Activated CD4-positive, alpha-beta memory T cell treated with anti-CD3 and anti-CD28 coated beads, Interleukin-2, amount 10 ng/mL, durations not matched to agents 7 days and 5 days (primary cell): ENCODE data around the gene TSC22D2. TPM values are rescaled to one million over a fixed set of nuclear protein-coding genes. Genes with fewer than 3 reads are reported as not detected.

Experiments used
- total RNA-seq, 2 experiments: library from RNA; stranded (reverse); gene quantifications; one replicate each; pipeline ENCODE4 v1.2.3, GENCODE V29; 2021

Gene TSC22D2
- total RNA-seq, 2 experiments from 2014 or later: 13.9 to 15.0 TPM

Other genes starting within 250 kb of the TSC22D2 start
- gene SERP1, start 138.2 kb downstream of the TSC22D2 start, total RNA-seq: 10 to 100 TPM; 98.4 to 98.5 TPM
- gene EIF2A, start 138.5 kb downstream of the TSC22D2 start, total RNA-seq: 10 to 100 TPM; 81.7 to 86.4 TPM
- 100 to 1,000 TPM; 124 to 130 TPM for gene SELENOT, start 195.0 kb downstream of the TSC22D2 start, total RNA-seq